C4-2B (cell line): Measurements from ENCODE around the gene PNPLA2.

Source experiments
- CTCF ChIP-seq: fragments of 450-650 bp; conservative IDR thresholded peaks from 2 replicates; pipeline ENCODE4 v1.5.1; 2017; ENCODE audit warnings: mild to moderate bottlenecking
- ZFX ChIP-seq: fragments of 450-650 bp; IDR thresholded peaks from 2 replicates; pipeline ENCODE4 v1.6.1; 2017

- no peak for TF ChIP-seq CTCF
- no peak for TF ChIP-seq ZFX
Observed at GRCh38 chr11:791658-792534, 26.8 kb upstream of the PNPLA2 start.
